ENCODE measurements around the gene MARS1.

The MARS1 gene

GRCh38 chr12:57458665-57459054, 29.2 kb upstream of the MARS1 start:
- DNase-seq: no peak

GRCh38 chr12:57459055-57459749, 28.7 kb upstream of the MARS1 start:
- DNase-seq: peak; percentile 97 to 98

- DNase-seq: no peak
Measured at GRCh38 chr12:57459750-57460467, 28.0 kb upstream of the MARS1 start, which contains the start of gene GLI1. Gene GLI1 (plus strand): TSS chr12:57459785. CDS start chr12:57463692, 3,907 bp downstream.

- no peak for DNase-seq
Measured at GRCh38 chr12:57460468-57460784, 27.4 kb upstream of the MARS1 start.

- DNase-seq: peak in 1 of 2 experiments; percentile 37
Measured at GRCh38 chr12:57460841-57461275, 27.0 kb upstream of the MARS1 start.

GRCh38 chr12:57461276-57461916, 26.5 kb upstream of the MARS1 start:
- DNase-seq: peak; percentile 49 to 64

GRCh38 chr12:57461917-57462250, 26.0 kb upstream of the MARS1 start:
- peak; percentile 42 to 50 for DNase-seq

GRCh38 chr12:57462251-57462911, 25.5 kb upstream of the MARS1 start:
- DNase-seq: peak; percentile 93

- DNase-seq: no peak
Measured at GRCh38 chr12:57462912-57463253, 25.0 kb upstream of the MARS1 start.

- no peak for DNase-seq
Measured at GRCh38 chr12:57464569-57464968, 23.3 kb upstream of the MARS1 start.

GRCh38 chr12:57465030-57465746, 22.7 kb upstream of the MARS1 start:
- no peak for DNase-seq

- no peak for DNase-seq
Measured at GRCh38 chr12:57465747-57466505, 21.9 kb upstream of the MARS1 start.

GRCh38 chr12:57467212-57467874, 20.5 kb upstream of the MARS1 start:
- no peak for DNase-seq

GRCh38 chr12:57467915-57468314, 20.0 kb upstream of the MARS1 start:
- DNase-seq: no peak

- DNase-seq: no peak
Measured at GRCh38 chr12:57469296-57470164, 18.3 kb upstream of the MARS1 start.

- no peak for DNase-seq
Measured at GRCh38 chr12:57470286-57470969, 17.4 kb upstream of the MARS1 start.

- no peak for DNase-seq
Measured at GRCh38 chr12:57470970-57471656, 16.8 kb upstream of the MARS1 start.

GRCh38 chr12:57471661-57472060, 16.2 kb upstream of the MARS1 start:
- DNase-seq: no peak

- no peak for DNase-seq
Measured at GRCh38 chr12:57472391-57472790, 15.5 kb upstream of the MARS1 start.
